GM23338 (cell line): ENCODE measurements around the gene C2orf49.

Source experiments
- CREB1 ChIP-seq: fragments of 250-450 bp; sonication (Bioruptor Pico); IDR thresholded peaks from 2 replicates; pipeline ENCODE4 v1.5.0; 2020; ENCODE audit warnings: low read depth, mild to moderate bottlenecking, moderate library complexity
- CTCF ChIP-seq, 2 experiments: fragments of 200-600 bp in 1 of 2; sonication (generic) in 1 of 2; conservative IDR thresholded peaks; 2 replicates each; pipeline versions ENCODE4 v1.5.1 to v1.6.1; 2016 to 2017; ENCODE audit warnings: antibody characterized with exemption in 2 of 2, low read depth in 2 of 2, mild to moderate bottlenecking in 2 of 2, moderate library complexity in 1 of 2
- ETS1 ChIP-seq: IDR thresholded peaks from 2 replicates; pipeline ENCODE4 v1.6.1; 2016; ENCODE audit warnings: antibody characterized with exemption
- EZH2 ChIP-seq: fragments of 200-600 bp; sonication (generic); IDR thresholded peaks from one replicate; pipeline ENCODE4 v1.8.0; 2017; ENCODE audit warnings: antibody characterized with exemption, mild to moderate bottlenecking, low read depth; ENCODE audit not compliant: unreplicated experiment
- EZH2phosphoT487 ChIP-seq: fragments of 200-600 bp; sonication (generic); IDR thresholded peaks from one replicate; pipeline ENCODE4 v1.8.1; 2018; ENCODE audit warnings: antibody characterized with exemption; ENCODE audit not compliant: unreplicated experiment
- JUNB ChIP-seq: IDR thresholded peaks from one replicate; pipeline ENCODE4 v1.6.1; 2016; ENCODE audit warnings: antibody characterized with exemption; ENCODE audit not compliant: unreplicated experiment
- POLR2AphosphoS5 ChIP-seq: IDR thresholded peaks from 2 replicates; pipeline ENCODE4 v1.6.1; 2016; ENCODE audit warnings: antibody characterized with exemption, low read depth
- REST ChIP-seq: IDR thresholded peaks from one replicate; pipeline ENCODE4 v1.6.1; 2018; ENCODE audit warnings: antibody characterized with exemption; ENCODE audit not compliant: unreplicated experiment
- ZNF462 ChIP-seq: fragments of 250-450 bp; sonication (Bioruptor Pico); IDR thresholded peaks from 2 replicates; pipeline ENCODE4 v1.5.0; 2020; ENCODE audit warnings: mild to moderate bottlenecking, moderate library complexity

GRCh38 chr2:105324101-105324500 is 13.2 kb upstream of the C2orf49 start:
- no peak for TF ChIP-seq EZH2
- TF ChIP-seq CREB1 (CRISPR knock-in tag): no peak
- no peak for TF ChIP-seq EZH2phosphoT487
- no peak for TF ChIP-seq CTCF (conservative IDR thresholded peaks at IDR 0.05; ENCODE audit: low read depth in 2 of 2)
- no peak for TF ChIP-seq POLR2AphosphoS5
- no peak for TF ChIP-seq ZNF462 (CRISPR knock-in tag)
- TF ChIP-seq REST: no peak
- TF ChIP-seq ETS1: no peak
- TF ChIP-seq JUNB: no peak
